ENCODE data around the gene TOMM20. TPM values are rescaled to one million over a fixed set of nuclear protein-coding genes. Genes with fewer than 3 reads are reported as not detected.
A peak's percentile ranks its signal among the peaks of the same experiment; 100 is the strongest.
"Not testable (repeated sequence)": the region's sequence is repeated elsewhere in the genome, so short reads cannot be mapped to it uniquely, and the experiment has no call there.

Gene TOMM20
- total RNA-seq, 1 donor from 2014 or later, result 87.4 TPM

- Histone ChIP-seq H3K4me3 (peak overlapping the region; percentile 7), H3K27ac (peak overlapping the region; percentile 91), H3K36me3 (no peaks in the 10 kb centered on the region), H3K9me3 (no peaks in the 10 kb centered on the region), H3K4me1 (peaks cover 61% of the 10 kb centered on the region), H3K27me3 (no peaks in the 10 kb centered on the region)
- no peak for TF ChIP-seq CTCF (IDR thresholded peaks at IDR 0.05)
- ATAC-seq, result peak; percentile 66
- peak; percentile 88 for DNase-seq
- intact Hi-C loops (cut with DNase I), result loop anchor here (10.0 kb wide), 1 partner anchor 350 kb away; no protein-coding TSS in a partner anchor
These were observed 53.4 kb downstream of the TOMM20 start for GRCh38 chr1:235075048-235075776.

DNA sequence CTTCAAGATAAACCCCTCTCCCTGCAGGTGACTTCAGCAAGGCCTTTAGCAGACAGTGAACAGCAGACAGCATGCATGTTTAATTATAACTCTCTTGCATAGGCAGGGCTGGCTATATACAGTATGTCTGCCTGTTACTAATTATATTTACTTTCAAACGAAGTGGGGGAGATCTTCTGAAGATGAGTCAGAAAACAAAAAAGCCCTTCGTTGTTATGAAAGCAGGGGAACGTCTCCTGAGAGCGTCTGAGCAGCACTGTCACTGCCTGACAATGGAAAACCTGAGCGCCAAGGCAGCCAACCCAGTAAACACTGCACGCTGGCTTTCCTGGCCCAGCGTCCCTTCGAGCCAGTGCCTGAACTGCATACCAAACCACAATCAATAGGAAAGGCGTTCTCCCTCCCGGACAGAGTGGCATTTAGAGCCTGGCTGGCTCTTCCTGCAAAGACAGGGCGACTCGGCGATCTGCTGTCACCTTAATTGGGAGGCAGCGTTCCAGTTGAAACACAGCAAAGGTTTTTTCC is 54.1 kb downstream of the TOMM20 start:
- H3K4me3 ChIP-seq, result peak overlapping the region; percentile 7

GRCh38 chr1:235073968-235074522 is 54.6 kb downstream of the TOMM20 start:
- DNase-seq (peak; percentile 81), ATAC-seq (peak; percentile 48)
- no peaks in the 10 kb centered on the region for H3K27me3 ChIP-seq
- H3K36me3 ChIP-seq, result no peaks in the 10 kb centered on the region
- TF ChIP-seq CTCF (IDR thresholded peaks at IDR 0.05), result no peak
- peaks cover 58% of the 10 kb centered on the region for H3K4me1 ChIP-seq
- peak overlapping the region; percentile 91 for H3K27ac ChIP-seq
- intact Hi-C loops (cut with DNase I), result loop anchor here (10.0 kb wide), 1 partner anchor 349 kb away; no protein-coding TSS in a partner anchor
- no peak overlapping the region for H3K4me3 ChIP-seq
- H3K9me3 ChIP-seq, result no peaks in the 10 kb centered on the region

More for the DNA sequence above, 54.1 kb downstream of the TOMM20 start:
- no peaks in the 10 kb centered on the region for H3K9me3 ChIP-seq
- ATAC-seq (no peak), DNase-seq (no peak)
- H3K27me3 ChIP-seq, result no peaks in the 10 kb centered on the region
- TF ChIP-seq CTCF (IDR thresholded peaks at IDR 0.05), result no peak
- H3K4me1 ChIP-seq, result peaks cover 60% of the 10 kb centered on the region
- H3K36me3 ChIP-seq, result no peaks in the 10 kb centered on the region
- H3K27ac ChIP-seq, result peak overlapping the region; percentile 91
- intact Hi-C loops (cut with DNase I), result loop anchor here (10.0 kb wide), 1 partner anchor 350 kb away; no protein-coding TSS in a partner anchor

DNA sequence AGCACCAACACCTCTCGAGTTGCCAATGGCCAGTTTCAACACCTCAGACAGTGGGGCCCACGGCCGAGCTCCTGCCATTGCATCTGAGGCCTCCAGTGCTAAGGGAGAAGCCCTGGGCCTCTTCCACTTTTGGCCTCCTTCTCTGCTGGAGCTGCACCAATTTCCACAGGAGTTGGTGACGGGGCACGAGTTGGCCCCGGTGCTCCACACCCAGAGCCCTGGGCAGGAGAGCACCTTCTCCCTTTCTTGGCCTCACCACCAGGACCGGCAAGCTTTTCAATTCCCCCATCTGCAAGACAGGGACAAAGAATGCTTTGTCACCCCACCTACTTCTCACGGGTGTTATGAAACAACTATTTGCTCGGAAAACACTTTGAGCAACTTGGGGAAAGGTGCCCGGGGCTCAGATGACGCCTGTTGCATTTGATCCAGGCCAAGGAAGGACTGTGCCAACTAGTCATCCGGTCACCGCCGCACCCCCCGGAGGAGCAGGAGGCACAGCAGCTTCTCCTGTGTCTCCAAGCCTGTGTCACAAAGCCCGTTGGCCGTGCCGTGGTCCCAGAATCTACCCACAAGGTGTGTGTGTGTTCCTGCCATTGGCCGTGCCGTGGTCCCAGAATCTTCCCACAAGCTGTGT is 55.2 kb downstream of the TOMM20 start:
- Histone ChIP-seq H3K36me3 (no peaks in the 10 kb centered on the region), H3K27me3 (no peaks in the 10 kb centered on the region), H3K4me1 (peaks cover 54% of the 10 kb centered on the region), H3K4me3 (no peak overlapping the region), H3K9me3 (no peaks in the 10 kb centered on the region), H3K27ac (peak overlapping the region; percentile 91)
- intact Hi-C loops (cut with DNase I), result loop anchor here (10.0 kb wide), 1 partner anchor 349 kb away; no protein-coding TSS in a partner anchor
- TF ChIP-seq CTCF (IDR thresholded peaks at IDR 0.05), result no peak
- ATAC-seq, result peak; percentile 80
- DNase-seq, result peak; percentile 94

- H3K36me3 ChIP-seq, ATAC-seq, DNase-seq, H3K27me3 ChIP-seq, H3K4me3 ChIP-seq, H3K9me3 ChIP-seq: not testable (repeated sequence)
- Histone ChIP-seq H3K4me1 (peaks cover 59% of the 10 kb centered on the region), H3K27ac (peak overlapping the region; percentile 91)
- intact Hi-C loops (cut with DNase I), result loop anchor here (10.0 kb wide), 1 partner anchor 348 kb away; no protein-coding TSS in a partner anchor
These were observed 56.1 kb downstream of the TOMM20 start for GRCh38 chr1:235072577-235072976.

Measured in upper lobe of right lung (tissue), 1 donor.